MM.1S (cell line): ENCODE measurements around the gene CYP26C1.
A peak's percentile ranks its signal among the peaks of the same experiment; 100 is the strongest.

Experiments used
- DNase-seq: peaks from one replicate; pipeline ENCODE4 v3.0.0-alpha.2; 2015
- H2AFZ ChIP-seq: fragments of 300-600 bp; sonication (generic); 2 replicates; pipeline ENCODE4 v1.6.0; 2016; ENCODE audit warnings: antibody characterized with exemption, low read length
- H3F3A ChIP-seq: fragments of 300-600 bp; sonication (generic); 2 replicates; pipeline ENCODE4 v1.6.1; 2016; ENCODE audit warnings: mild to moderate bottlenecking, antibody characterized with exemption, low read length, moderate library complexity, mixed read lengths; ENCODE audit not compliant: insufficient read depth
- H3K27ac ChIP-seq: fragments of 300-600 bp; sonication (generic); 2 replicates; pipeline ENCODE4 v1.5.1; 2016; ENCODE audit warnings: mild to moderate bottlenecking, low read length
- H3K27me3 ChIP-seq: fragments of 300-600 bp; sonication (generic); replicated peaks from 2 replicates; pipeline ENCODE4 v1.6.0; 2016; ENCODE audit warnings: low read length; ENCODE audit not compliant: insufficient read depth
- H3K36me3 ChIP-seq: fragments of 300-600 bp; sonication (generic); replicated peaks from 2 replicates; pipeline ENCODE4 v1.6.1; 2016; ENCODE audit warnings: mild to moderate bottlenecking, low read length, mixed read lengths; ENCODE audit not compliant: insufficient read depth
- H3K4me1 ChIP-seq: fragments of 300-600 bp; sonication (generic); 2 replicates; pipeline ENCODE4 v1.6.1; 2016; ENCODE audit warnings: low read length, mixed read lengths
- H3K4me2 ChIP-seq: fragments of 300-600 bp; sonication (generic); 2 replicates; pipeline ENCODE4 v1.6.0; 2016; ENCODE audit warnings: low read depth, low read length
- H3K4me3 ChIP-seq: fragments of 300-600 bp; sonication (generic); 2 replicates; pipeline ENCODE4 v1.5.1; 2016; ENCODE audit warnings: low read length, mixed read lengths
- H3K79me2 ChIP-seq: fragments of 300-600 bp; sonication (generic); 2 replicates; pipeline ENCODE4 v1.6.1; 2016; ENCODE audit warnings: mixed run types, low read length, mixed read lengths
- H3K9ac ChIP-seq: fragments of 300-600 bp; sonication (generic); 2 replicates; pipeline ENCODE4 v1.6.1; 2016; ENCODE audit warnings: low read length, mixed read lengths
- H3K9me2 ChIP-seq: fragments of 300-600 bp; sonication (generic); replicated peaks from 2 replicates; pipeline ENCODE4 v1.6.1; 2016; ENCODE audit warnings: mild to moderate bottlenecking, low read length, mixed read lengths; ENCODE audit not compliant: insufficient read depth
- H3K9me3 ChIP-seq: fragments of 300-600 bp; sonication (generic); replicated peaks from 2 replicates; pipeline ENCODE4 v1.6.1; 2016; ENCODE audit warnings: mild to moderate bottlenecking, low read length, mixed read lengths; ENCODE audit not compliant: insufficient read depth
- H4K20me1 ChIP-seq: fragments of 300-600 bp; sonication (generic); 2 replicates; pipeline ENCODE4 v1.6.1; 2016; ENCODE audit warnings: mild to moderate bottlenecking, low read length, moderate library complexity, mixed read lengths; ENCODE audit not compliant: insufficient read depth
- CTCF ChIP-seq: fragments of 300-600 bp; sonication (generic); IDR thresholded peaks from 2 replicates; pipeline ENCODE4 v1.5.1; 2016; ENCODE audit warnings: antibody characterized with exemption, low read length, mixed read lengths
- EZH2 ChIP-seq: fragments of 300-600 bp; sonication (generic); optimal IDR thresholded peaks from 2 replicates; pipeline ENCODE3; 2017; ENCODE audit warnings: low read depth, mild to moderate bottlenecking, antibody characterized with exemption, low read length, mixed read lengths
- EZH2phosphoT487 ChIP-seq: fragments of 300-600 bp; sonication (generic); IDR thresholded peaks from 2 replicates; pipeline ENCODE4 v1.6.1; 2018; ENCODE audit warnings: antibody characterized with exemption, low read length

Gene CYP26C1

DNA sequence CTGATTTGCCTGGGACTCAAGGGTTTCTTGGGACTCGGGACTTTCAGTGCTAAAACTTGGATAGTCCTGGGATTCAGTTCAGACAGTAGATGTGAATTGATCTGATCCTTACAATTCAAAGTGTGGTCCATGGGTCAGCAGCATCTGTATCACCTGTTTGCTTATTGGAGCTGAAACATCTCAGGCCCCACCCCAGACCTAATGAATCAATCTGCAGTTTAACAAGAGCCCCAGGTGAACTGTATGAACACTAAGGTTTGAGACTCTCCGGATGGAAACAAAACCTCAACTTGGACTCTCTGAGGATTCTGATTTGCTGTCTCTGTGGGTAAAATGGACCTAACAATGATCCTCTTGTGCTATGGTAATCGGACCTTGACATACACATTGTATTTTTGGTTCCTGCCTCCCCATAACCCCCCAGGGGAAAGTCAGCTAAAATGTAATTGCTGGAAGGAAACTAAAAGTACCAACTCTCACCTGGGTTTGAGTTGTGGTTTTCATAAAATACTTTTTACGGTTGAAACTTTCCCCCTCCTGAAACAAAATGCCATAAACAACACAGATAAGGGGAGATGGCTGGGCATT, 24.8 kb downstream of the CYP26C1 start:
- Histone ChIP-seq H3K27ac (no peak overlapping the region), H3K4me1 (peaks cover 5% of the 10 kb centered on the region), H3K4me2 (no peak overlapping the region), H3K79me2 (no peaks in the 10 kb centered on the region), H3K4me3 (no peak overlapping the region), H3F3A (no peaks in the 10 kb centered on the region), H3K9me3 (no peaks in the 10 kb centered on the region), H3K9ac (no peak overlapping the region), H3K9me2 (no peaks in the 10 kb centered on the region), H3K27me3 (peaks cover 42% of the 10 kb centered on the region; the same call in 1 of the 2 replicates), H4K20me1 (no peaks in the 10 kb centered on the region), H3K36me3 (no peaks in the 10 kb centered on the region), H2AFZ (no peak overlapping the region)
- peak; percentile 10 for DNase-seq
- no peak for TF ChIP-seq EZH2phosphoT487
- TF ChIP-seq EZH2 = no peak
- TF ChIP-seq CTCF = no peak

GRCh38 chr10:93086289-93086688, 25.7 kb downstream of the CYP26C1 start:
- H3F3A ChIP-seq = no peaks in the 10 kb centered on the region
- DNase-seq = no peak
- no peak overlapping the region for H3K9ac ChIP-seq
- H2AFZ ChIP-seq = no peak overlapping the region
- no peaks in the 10 kb centered on the region for H3K79me2 ChIP-seq
- no peak overlapping the region for H3K27ac ChIP-seq
- TF ChIP-seq EZH2 (no peak), CTCF (no peak), EZH2phosphoT487 (no peak)
- H3K4me1 ChIP-seq = peaks cover 5% of the 10 kb centered on the region
- no peak overlapping the region for H3K4me2 ChIP-seq
- no peaks in the 10 kb centered on the region for H3K9me3 ChIP-seq
- no peak overlapping the region for H3K4me3 ChIP-seq
- peaks cover 35% of the 10 kb centered on the region; the same call in 1 of the 2 replicates for H3K27me3 ChIP-seq
- H3K9me2 ChIP-seq = no peaks in the 10 kb centered on the region
- H3K36me3 ChIP-seq = no peaks in the 10 kb centered on the region
- H4K20me1 ChIP-seq = no peaks in the 10 kb centered on the region

- Histone ChIP-seq H3K9ac (no peak overlapping the region), H3K4me3 (no peak overlapping the region), H2AFZ (no peak overlapping the region), H3K79me2 (no peaks in the 10 kb centered on the region), H3K27ac (no peak overlapping the region), H3K9me3 (no peaks in the 10 kb centered on the region), H3K9me2 (no peaks in the 10 kb centered on the region), H4K20me1 (no peaks in the 10 kb centered on the region), H3F3A (no peaks in the 10 kb centered on the region), H3K4me1 (peaks cover 5% of the 10 kb centered on the region), H3K36me3 (no peaks in the 10 kb centered on the region), H3K27me3 (peaks cover 30% of the 10 kb centered on the region; the same call in 1 of the 2 replicates), H3K4me2 (no peak overlapping the region)
- no peak for DNase-seq
- no peak for TF ChIP-seq CTCF
- no peak for TF ChIP-seq EZH2phosphoT487
- TF ChIP-seq EZH2 = no peak
Observed at GRCh38 chr10:93087846-93088245, 27.2 kb downstream of the CYP26C1 start.
